A549 (cell line): Measurements from ENCODE around the gene CHI3L1.

Experiments
- EP300 ChIP-seq, 2 experiments: fragments of >200 bp; sonication (Bioruptor Twin); formaldehyde crosslinking; IDR thresholded peaks; 2 replicates in 1 of 2; 3 replicates in 1 of 2; pipeline ENCODE4 v1.6.1; 2016 to 2017
- ESRRA ChIP-seq: fragments of 150-350 bp; IDR thresholded peaks from 2 replicates; pipeline ENCODE4 v1.6.1; 2014; ENCODE audit warnings: mild to moderate bottlenecking, low read length, borderline replicate concordance
- NPAS2 ChIP-seq: fragments of 250-450 bp; sonication (Bioruptor Pico); IDR thresholded peaks from 2 replicates; pipeline ENCODE4 v1.8.0; 2022; ENCODE audit warnings: mild to moderate bottlenecking, moderate library complexity, borderline replicate concordance
- NR3C1 ChIP-seq: fragments of >200 bp; sonication (Bioruptor Twin); formaldehyde crosslinking; IDR thresholded peaks from 3 replicates; pipeline ENCODE4 v1.6.1; 2017
- POLR2A ChIP-seq: IDR thresholded peaks from 2 replicates; pipeline ENCODE4 v1.6.1; 2012; ENCODE audit warnings: mild to moderate bottlenecking, low read length
- RARB ChIP-seq: fragments of 250-450 bp; sonication (Bioruptor Pico); IDR thresholded peaks from 2 replicates; pipeline ENCODE4 v1.8.0; 2021; ENCODE audit warnings: mild to moderate bottlenecking, moderate library complexity
- ZFP36 ChIP-seq: fragments of 450-650 bp; IDR thresholded peaks from 2 replicates; pipeline ENCODE4 v1.6.1; 2014; ENCODE audit warnings: borderline replicate concordance; ENCODE audit not compliant: partially characterized antibody
- TF ChIP-seq, protein P1 (sequence below): fragments of >200 bp; sonication (Bioruptor Twin); formaldehyde crosslinking; IDR thresholded peaks from 3 replicates; pipeline ENCODE4 v1.5.1; 2016

DNA sequence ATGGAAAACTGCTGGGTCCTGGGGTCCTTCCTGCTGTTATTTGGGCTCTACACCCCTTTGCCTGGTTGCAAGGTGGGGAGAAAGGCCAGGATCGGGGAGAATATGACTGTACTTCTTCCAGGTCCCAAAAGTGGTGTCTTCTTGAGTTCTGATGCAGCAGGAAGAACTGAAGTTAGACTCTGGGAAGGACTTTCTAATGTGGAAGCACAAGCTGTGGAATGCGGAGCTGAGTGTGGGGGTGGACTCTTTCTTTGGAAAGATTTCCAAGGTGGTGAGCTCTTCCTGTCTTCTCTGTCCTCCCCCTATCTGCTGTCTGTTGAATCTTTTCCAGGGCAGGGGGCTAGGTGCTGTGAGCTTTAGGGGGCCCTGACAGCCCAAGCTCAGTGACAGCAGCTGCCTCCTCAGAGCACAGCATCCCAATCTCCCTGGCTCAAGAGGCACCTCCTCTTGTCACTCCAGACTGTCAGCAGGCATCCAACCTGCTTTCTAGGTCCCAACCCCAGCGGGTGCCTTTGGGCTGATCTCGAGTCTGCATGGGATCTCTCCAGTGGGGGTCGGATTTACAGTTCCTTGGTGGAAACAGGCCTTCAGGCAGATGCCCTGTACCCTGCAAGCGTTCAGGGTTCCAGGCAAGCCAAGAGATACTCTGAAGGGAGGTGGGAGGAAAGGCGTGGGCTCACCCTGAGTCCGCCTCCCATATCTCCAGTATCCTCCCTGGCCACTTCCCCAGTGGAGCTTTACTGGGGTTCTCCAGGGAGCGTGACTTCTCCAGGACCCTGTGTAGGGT is 35.8 kb downstream of the CHI3L1 start:
- TF ChIP-seq, protein P1, sequence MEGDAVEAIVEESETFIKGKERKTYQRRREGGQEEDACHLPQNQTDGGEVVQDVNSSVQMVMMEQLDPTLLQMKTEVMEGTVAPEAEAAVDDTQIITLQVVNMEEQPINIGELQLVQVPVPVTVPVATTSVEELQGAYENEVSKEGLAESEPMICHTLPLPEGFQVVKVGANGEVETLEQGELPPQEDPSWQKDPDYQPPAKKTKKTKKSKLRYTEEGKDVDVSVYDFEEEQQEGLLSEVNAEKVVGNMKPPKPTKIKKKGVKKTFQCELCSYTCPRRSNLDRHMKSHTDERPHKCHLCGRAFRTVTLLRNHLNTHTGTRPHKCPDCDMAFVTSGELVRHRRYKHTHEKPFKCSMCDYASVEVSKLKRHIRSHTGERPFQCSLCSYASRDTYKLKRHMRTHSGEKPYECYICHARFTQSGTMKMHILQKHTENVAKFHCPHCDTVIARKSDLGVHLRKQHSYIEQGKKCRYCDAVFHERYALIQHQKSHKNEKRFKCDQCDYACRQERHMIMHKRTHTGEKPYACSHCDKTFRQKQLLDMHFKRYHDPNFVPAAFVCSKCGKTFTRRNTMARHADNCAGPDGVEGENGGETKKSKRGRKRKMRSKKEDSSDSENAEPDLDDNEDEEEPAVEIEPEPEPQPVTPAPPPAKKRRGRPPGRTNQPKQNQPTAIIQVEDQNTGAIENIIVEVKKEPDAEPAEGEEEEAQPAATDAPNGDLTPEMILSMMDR, result no peak
- TF ChIP-seq NR3C1 (no peak), RARB (CRISPR knock-in tag) (no peak), POLR2A (no peak), ESRRA (no peak), EP300 (IDR thresholded peaks at IDR 0.05) (no peak), NPAS2 (CRISPR knock-in tag) (no peak), ZFP36 (no peak)
